ENCODE results near the gene ADAMTS15.

- no peak for TF ChIP-seq CTCF (IDR thresholded peaks at IDR 0.05)
- no peak for TF ChIP-seq POLR2A (IDR thresholded peaks at IDR 0.05)
These were observed 37.5 kb downstream of the ADAMTS15 start for GRCh38 chr11:130485983-130486382.
